HepG2 (cell line): ENCODE results near the gene RFX2. TPM values are rescaled to one million over a fixed set of nuclear protein-coding genes. Genes with fewer than 3 reads are reported as not detected.

ENCODE experiments used
- ATAC-seq: fragments of 200-7000 bp; cut with Tn5 transposase; 3 replicates; pipeline ENCODE4 v1.9.1; 2020; ENCODE audit warnings: mild to moderate bottlenecking, moderate library complexity
- BruUV-seq: library from RNA; stranded (reverse); fragments of 400-500 nt; replicated peaks from 2 replicates; lab custom pipeline; 2021; lab: Mats Ljungman, UMichigan
- CTCF ChIA-PET: fragments of 300-600 bp; formaldehyde crosslinking; extraction: SDS; loops from one replicate; lab custom pipeline; 2021; ENCODE audit warnings: low total read pairs, inconsistent platforms, low intra/inter-chr PET ratio; lab: Yijun Ruan, JAX
- POLR2A ChIA-PET: fragments of 350-600 bp; sonication (Branson Sonifier 250); formaldehyde crosslinking; loops from one replicate; lab custom pipeline; 2020; ENCODE audit warnings: antibody characterized with exemption, inconsistent platforms; lab: Yijun Ruan, JAX
- DNase-seq: peaks from one replicate; pipeline ENCODE4 v3.0.0-alpha.2; 2015; ENCODE audit warnings: low spot score
- FAIRE-seq: peaks from 3 replicates; lab custom pipeline; 2011; peaks lifted over from hg19 to GRCh38; lab: Jason Lieb, UNC
- H2AFZ ChIP-seq: one replicate; pipeline ENCODE4 v1.6.1; 2011; ENCODE audit warnings: low read length, inconsistent platforms
- H3K27ac ChIP-seq: fragments of 300-600 bp; 3 replicates; pipeline ENCODE4 v1.8.0; 2011; ENCODE audit warnings: mixed run types, mild to moderate bottlenecking, mixed read lengths, low read length, inconsistent platforms; ENCODE audit not compliant: insufficient read depth; ENCODE audit errors: extremely low read length
- H3K27me3 ChIP-seq, 2 experiments: fragments of 200-600 bp in 1 of 2; 2 replicates in 1 of 2; 3 replicates in 1 of 2; pipeline versions ENCODE4 v1.6.0 to v1.8.0; 2011; ENCODE audit warnings: low read length in 2 of 2, mild to moderate bottlenecking in 2 of 2, moderate library complexity in 2 of 2, inconsistent platforms in 1 of 2; ENCODE audit not compliant: insufficient read depth in 2 of 2, control insufficient read depth in 1 of 2
- H3K36me3 ChIP-seq, 2 experiments: fragments of 200-600 bp in 1 of 2; replicated peaks in 1 of 2; 2 replicates in 1 of 2; 3 replicates in 1 of 2; pipeline versions ENCODE4 v1.5.1 to v1.8.0; 2011; ENCODE audit warnings: low read length in 2 of 2, inconsistent platforms in 1 of 2; ENCODE audit not compliant: insufficient read depth in 2 of 2, control insufficient read depth in 1 of 2
- H3K4me1 ChIP-seq: 2 replicates; pipeline ENCODE4 v1.5.1; 2012; ENCODE audit warnings: low read length, inconsistent platforms; ENCODE audit not compliant: insufficient read depth
- H3K4me2 ChIP-seq: 2 replicates; pipeline ENCODE4 v1.6.0; 2011; ENCODE audit warnings: low read depth, low read length, inconsistent platforms
- H3K4me3 ChIP-seq, 3 experiments: fragments of 200-600 bp in 1 of 3; sonication (generic), shearing (Covaris generic) in 1 of 3; replicated peaks in 1 of 3; 2 replicates each; pipeline ENCODE4 v1.5.1; 2011 to 2016; ENCODE audit warnings: low read length in 3 of 3, inconsistent platforms in 2 of 3, low read depth in 2 of 3, mild to moderate bottlenecking in 2 of 3, control low read depth in 1 of 3, mixed read lengths in 1 of 3; ENCODE audit not compliant: insufficient read depth in 1 of 3
- H3K79me2 ChIP-seq: one replicate; pipeline ENCODE4 v1.6.1; 2011; ENCODE audit warnings: low read length, inconsistent platforms; ENCODE audit not compliant: insufficient read depth
- H3K9ac ChIP-seq: 2 replicates; pipeline ENCODE4 v1.6.0; 2011; ENCODE audit warnings: mild to moderate bottlenecking, low read depth, low read length, inconsistent platforms; ENCODE audit not compliant: insufficient read depth
- H3K9me3 ChIP-seq: 2 replicates; pipeline ENCODE4 v1.5.1; 2012; ENCODE audit warnings: mild to moderate bottlenecking, low read length
- H4K20me1 ChIP-seq: 2 replicates; pipeline ENCODE4 v1.6.0; 2011; ENCODE audit warnings: inconsistent platforms, mild to moderate bottlenecking, low read length, moderate library complexity; ENCODE audit not compliant: insufficient read depth
- IRF9 ChIP-seq: sonication (generic); formaldehyde crosslinking; IDR thresholded peaks from 2 replicates; pipeline ENCODE4 v1.8.0; 2022; ENCODE audit warnings: missing genetic modification reagents, mild to moderate bottlenecking, borderline replicate concordance
- KAT2B ChIP-seq: fragments of 150-350 bp; IDR thresholded peaks from 2 replicates; pipeline ENCODE4 v1.6.1; 2014; ENCODE audit warnings: low read depth, low read length, borderline replicate concordance
- RXRA ChIP-seq: sonication (generic); formaldehyde crosslinking; IDR thresholded peaks from 2 replicates; pipeline ENCODE4 v1.5.1; 2020; ENCODE audit warnings: missing genetic modification reagents
- SNAPC2 ChIP-seq: sonication (generic); formaldehyde crosslinking; IDR thresholded peaks from 2 replicates; pipeline ENCODE4 v1.8.1; 2022; ENCODE audit warnings: mild to moderate bottlenecking, missing genetic modification reagents
- ZBTB2 ChIP-seq: sonication (generic); formaldehyde crosslinking; IDR thresholded peaks from 2 replicates; pipeline ENCODE4 v1.8.0; 2022; ENCODE audit warnings: low read depth, missing genetic modification reagents
- ZBTB4 ChIP-seq: sonication (generic); formaldehyde crosslinking; IDR thresholded peaks from 2 replicates; pipeline ENCODE4 v1.4.0; 2020; ENCODE audit warnings: missing genetic modification reagents, mild to moderate bottlenecking, borderline replicate concordance
- ZNF513 ChIP-seq: sonication (generic); formaldehyde crosslinking; conservative IDR thresholded peaks from 2 replicates; pipeline ENCODE4 v1.5.0; 2020; ENCODE audit warnings: missing genetic modification reagents
- ZNF577 ChIP-seq: sonication (generic); formaldehyde crosslinking; IDR thresholded peaks from 2 replicates; pipeline ENCODE4 v1.4.0; 2020; ENCODE audit warnings: mild to moderate bottlenecking, low read depth, missing genetic modification reagents, borderline replicate concordance
- ZSCAN25 ChIP-seq: sonication (generic); formaldehyde crosslinking; IDR thresholded peaks from 2 replicates; pipeline ENCODE4 v1.8.0; 2022; ENCODE audit warnings: mild to moderate bottlenecking, missing genetic modification reagents
- ZSCAN30 ChIP-seq: sonication (generic); formaldehyde crosslinking; IDR thresholded peaks from 2 replicates; pipeline ENCODE4 v1.5.0; 2020; ENCODE audit warnings: mild to moderate bottlenecking, missing genetic modification reagents
- WGBS: methylation state at CpG from one replicate; pipeline ENCODE4 v1.1.6; 2017; ENCODE audit warnings: low lambda C conversion rate; 5-methylcytosine and 5-hydroxymethylcytosine counted together
- in situ Hi-C: cut with HindIII; loops from 2 replicates; pipeline ENCODE4 v1.10.0; 2017; ENCODE audit warnings: low pct_unique_long_range_greater_than_20kb; ENCODE audit not compliant: extremely low pct_ligation_motif_present
- intact Hi-C: fragments of 100-400 bp; cut with micrococcal nuclease; formaldehyde crosslinking; loops from one replicate; pipeline ENCODE4 v1.10.0; 2022; ENCODE audit not compliant: unreplicated experiment
- polyA plus RNA-seq, 8 experiments: library from polyadenylated mRNA; depleted of rRNA in 3 of 8; stranded (reverse) in 7 of 8; unstranded in 1 of 8; fragments of >200 nt; fragmentation: Illumina TruSeq in 4 of 8; extraction: Trizol in 4 of 8; gene quantifications; 2 replicates each; pipeline versions ENCODE4 v1.2.1 to v1.2.3, GENCODE V29; 2011 to 2016; ENCODE audit warnings: low read depth in 4 of 8, missing spikeins in 1 of 8, mixed read lengths in 1 of 8; ENCODE audit not compliant: insufficient read depth in 1 of 8
- total RNA-seq, 5 experiments: library from RNA; depleted of rRNA; stranded (reverse); fragments of >200 nt; fragmentation: Illumina TruSeq; extraction: Trizol; gene quantifications; 2 replicates each; pipeline ENCODE4 v1.2.3, GENCODE V29; 2016; ENCODE audit warnings: low read depth in 1 of 5

RFX2 gene
- total and polyA plus RNA-seq, 2 of the 13 experiments (the other 11 are each of a cell fraction or from before 2014, with no cell fraction given) = 2.8 to 3.3 TPM

DNA sequence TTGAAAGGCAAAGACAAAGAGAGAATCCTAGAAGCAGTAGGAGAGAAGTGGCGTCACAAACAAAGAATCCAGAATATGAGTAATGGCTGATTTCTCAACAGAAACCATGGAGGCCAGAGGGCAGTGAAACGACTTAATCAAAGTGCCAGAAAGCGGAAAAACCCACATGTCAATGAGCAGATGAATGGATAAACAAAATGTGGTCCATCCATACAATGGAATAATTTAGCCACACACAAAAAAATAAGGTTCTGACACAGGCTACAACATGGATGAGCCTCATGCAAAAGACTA, 80.1 kb downstream of the RFX2 start:
- FAIRE-seq (no peak), ATAC-seq (no peak), DNase-seq (no peak)
- no peak for TF ChIP-seq KAT2B
- no peak for TF ChIP-seq ZBTB2 (CRISPR knock-in tag)
- no peak for TF ChIP-seq ZSCAN30 (CRISPR knock-in tag)
- no peak for TF ChIP-seq ZSCAN25 (CRISPR knock-in tag)
- no peak for TF ChIP-seq SNAPC2 (CRISPR knock-in tag)
- no peak for TF ChIP-seq ZNF577
- no peak for TF ChIP-seq RXRA (CRISPR knock-in tag)
- no peak for TF ChIP-seq ZNF513 (CRISPR knock-in tag)
- TF ChIP-seq IRF9 (CRISPR knock-in tag) = no peak
- no peak for TF ChIP-seq ZBTB4 (CRISPR knock-in tag)
- Histone ChIP-seq H3K4me1 (no peaks in the 10 kb centered on the region), H3K27me3 (no peaks in the 10 kb centered on the region), H3K4me3 (no peak overlapping the region), H3K9me3 (no peaks in the 10 kb centered on the region), H4K20me1 (no peaks in the 10 kb centered on the region), H3K36me3 (no peaks in the 10 kb centered on the region), H3K9ac (no peak overlapping the region), H2AFZ (no peak overlapping the region), H3K27ac (no peak overlapping the region), H3K4me2 (no peak overlapping the region), H3K79me2 (no peaks in the 10 kb centered on the region)
- CTCF ChIA-PET = no interaction called here
- BruUV-seq = no TSS peak
- in situ Hi-C loops (loop anchor here (25.0 kb wide), 1 partner anchor 282 kb away; no protein-coding TSS in a partner anchor), intact Hi-C loops (no loop called here)
- POLR2A ChIA-PET = no interaction called here
- 44% methylated on average over 3 of the region's 3 CpGs for WGBS
